ENCODE results near the gene STK40.

STK40 gene

DNA sequence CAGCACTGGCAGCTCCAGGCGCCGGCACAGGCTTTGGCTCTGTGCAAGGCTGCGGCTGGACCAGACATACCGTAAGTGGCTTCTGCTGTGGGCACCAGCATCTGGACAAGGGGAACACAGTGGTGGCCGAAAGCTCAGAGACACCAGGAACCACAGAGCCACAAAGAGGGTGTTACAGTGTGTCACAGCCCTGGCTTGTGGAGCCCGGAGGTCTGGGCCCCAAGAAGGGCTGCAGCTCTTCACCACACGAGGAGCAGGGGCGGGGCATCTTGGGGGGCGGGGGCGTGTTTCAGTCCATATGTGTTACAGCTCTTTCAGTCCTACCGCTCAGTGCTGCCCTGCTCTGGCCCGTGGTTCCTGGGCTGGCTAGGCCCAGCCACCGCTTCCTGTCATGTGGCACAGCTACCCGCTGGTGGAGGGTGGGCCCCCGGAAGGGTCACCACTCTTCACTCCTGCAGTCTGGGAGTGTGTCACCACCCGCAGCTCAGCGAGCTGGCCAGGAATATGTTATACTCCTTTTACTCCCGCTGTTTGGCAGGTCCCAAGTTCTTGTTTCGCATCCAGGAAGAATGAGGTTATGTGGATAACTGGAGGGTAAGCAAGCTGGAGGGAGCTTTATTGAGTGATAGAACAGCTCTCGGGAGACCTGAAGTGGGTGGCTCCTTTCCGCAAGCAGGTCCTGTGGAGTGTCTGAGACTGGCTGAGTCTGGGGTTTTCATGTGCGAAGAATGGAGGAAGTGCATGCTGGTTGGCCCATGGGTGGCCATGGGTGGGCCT, 15.3 kb upstream of the STK40 start:
- H3K36me3 ChIP-seq (ENCODE audit: low read depth), result no peaks in the 10 kb centered on the region
- no peaks in the 10 kb centered on the region for H3K27me3 ChIP-seq (ENCODE audit: insufficient read depth, poor library complexity, severe bottlenecking)
- peaks cover 3% of the 10 kb centered on the region for H3K4me1 ChIP-seq (ENCODE audit: insufficient read depth, poor library complexity, severe bottlenecking)
- H3K4me3 ChIP-seq (ENCODE audit: severe bottlenecking), result no peak overlapping the region
- ATAC-seq (ENCODE audit: low read depth) (no peak), DNase-seq (ENCODE audit: low spot score) (no peak)
- no peak overlapping the region for H3K27ac ChIP-seq (ENCODE audit: poor library complexity, severe bottlenecking)
- TF ChIP-seq, protein P1, sequence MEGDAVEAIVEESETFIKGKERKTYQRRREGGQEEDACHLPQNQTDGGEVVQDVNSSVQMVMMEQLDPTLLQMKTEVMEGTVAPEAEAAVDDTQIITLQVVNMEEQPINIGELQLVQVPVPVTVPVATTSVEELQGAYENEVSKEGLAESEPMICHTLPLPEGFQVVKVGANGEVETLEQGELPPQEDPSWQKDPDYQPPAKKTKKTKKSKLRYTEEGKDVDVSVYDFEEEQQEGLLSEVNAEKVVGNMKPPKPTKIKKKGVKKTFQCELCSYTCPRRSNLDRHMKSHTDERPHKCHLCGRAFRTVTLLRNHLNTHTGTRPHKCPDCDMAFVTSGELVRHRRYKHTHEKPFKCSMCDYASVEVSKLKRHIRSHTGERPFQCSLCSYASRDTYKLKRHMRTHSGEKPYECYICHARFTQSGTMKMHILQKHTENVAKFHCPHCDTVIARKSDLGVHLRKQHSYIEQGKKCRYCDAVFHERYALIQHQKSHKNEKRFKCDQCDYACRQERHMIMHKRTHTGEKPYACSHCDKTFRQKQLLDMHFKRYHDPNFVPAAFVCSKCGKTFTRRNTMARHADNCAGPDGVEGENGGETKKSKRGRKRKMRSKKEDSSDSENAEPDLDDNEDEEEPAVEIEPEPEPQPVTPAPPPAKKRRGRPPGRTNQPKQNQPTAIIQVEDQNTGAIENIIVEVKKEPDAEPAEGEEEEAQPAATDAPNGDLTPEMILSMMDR (IDR thresholded peaks at IDR 0.05; ENCODE audit: poor library complexity, severe bottlenecking), result no peak
- no peaks in the 10 kb centered on the region for H3K9me3 ChIP-seq (ENCODE audit: severe bottlenecking)

DNA sequence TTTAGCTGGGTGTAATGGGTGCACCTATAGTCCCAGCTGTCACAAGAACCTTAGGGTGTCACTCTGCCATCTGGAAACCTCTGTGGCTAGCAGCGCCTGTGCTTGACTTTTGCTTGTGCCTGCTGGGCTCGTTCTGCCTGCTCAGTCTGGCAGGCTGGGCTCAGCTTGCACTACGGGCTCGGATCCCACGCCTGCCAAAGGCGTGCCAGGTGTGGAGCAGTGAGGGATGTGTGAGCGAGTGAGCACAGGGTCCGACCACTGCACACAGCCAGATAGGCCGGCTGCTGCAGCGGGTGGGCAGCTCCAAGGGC, 14.7 kb upstream of the STK40 start:
- TF ChIP-seq, protein P1 (IDR thresholded peaks at IDR 0.05; ENCODE audit: poor library complexity, severe bottlenecking), result no peak
- Histone ChIP-seq H3K27ac (ENCODE audit: poor library complexity, severe bottlenecking) (no peak overlapping the region), H3K36me3 (ENCODE audit: low read depth) (no peaks in the 10 kb centered on the region), H3K27me3 (ENCODE audit: insufficient read depth, poor library complexity, severe bottlenecking) (no peaks in the 10 kb centered on the region), H3K4me3 (ENCODE audit: severe bottlenecking) (no peak overlapping the region), H3K9me3 (ENCODE audit: severe bottlenecking) (no peaks in the 10 kb centered on the region), H3K4me1 (ENCODE audit: insufficient read depth, poor library complexity, severe bottlenecking) (peaks cover 3% of the 10 kb centered on the region)
- DNase-seq (ENCODE audit: low spot score), result no peak
- ATAC-seq (ENCODE audit: low read depth), result no peak

DNA sequence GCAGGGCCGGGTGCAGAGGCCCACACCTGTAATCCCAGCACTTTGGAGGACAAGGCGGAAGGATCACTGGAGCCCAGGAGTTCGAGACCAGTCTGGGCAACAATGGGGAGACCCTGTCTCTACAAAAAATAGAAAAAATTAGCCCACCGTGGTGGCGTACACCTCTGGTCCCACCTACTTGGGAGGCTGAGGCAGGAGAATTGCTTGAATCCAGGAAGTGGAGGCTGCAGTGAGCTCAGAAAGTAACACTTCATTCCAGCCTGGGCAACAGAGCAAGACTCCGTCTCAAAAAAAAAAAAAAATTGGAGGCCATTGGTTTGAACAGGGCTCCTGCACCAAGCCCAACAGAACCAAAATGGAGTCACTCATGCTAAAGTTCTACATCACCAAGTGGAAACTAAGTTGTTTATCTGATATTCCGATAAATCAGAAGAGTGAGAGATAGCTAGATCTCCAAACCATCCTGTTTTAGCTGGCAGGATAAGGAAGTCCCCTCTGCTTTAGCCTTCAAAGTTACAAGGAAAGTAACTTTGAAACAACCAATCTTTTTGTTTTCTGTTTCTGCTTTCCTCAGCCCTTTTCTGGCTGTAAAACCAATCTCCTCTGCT, 12.8 kb upstream of the STK40 start:
- H3K27ac ChIP-seq (ENCODE audit: poor library complexity, severe bottlenecking), result no peak overlapping the region

DNA sequence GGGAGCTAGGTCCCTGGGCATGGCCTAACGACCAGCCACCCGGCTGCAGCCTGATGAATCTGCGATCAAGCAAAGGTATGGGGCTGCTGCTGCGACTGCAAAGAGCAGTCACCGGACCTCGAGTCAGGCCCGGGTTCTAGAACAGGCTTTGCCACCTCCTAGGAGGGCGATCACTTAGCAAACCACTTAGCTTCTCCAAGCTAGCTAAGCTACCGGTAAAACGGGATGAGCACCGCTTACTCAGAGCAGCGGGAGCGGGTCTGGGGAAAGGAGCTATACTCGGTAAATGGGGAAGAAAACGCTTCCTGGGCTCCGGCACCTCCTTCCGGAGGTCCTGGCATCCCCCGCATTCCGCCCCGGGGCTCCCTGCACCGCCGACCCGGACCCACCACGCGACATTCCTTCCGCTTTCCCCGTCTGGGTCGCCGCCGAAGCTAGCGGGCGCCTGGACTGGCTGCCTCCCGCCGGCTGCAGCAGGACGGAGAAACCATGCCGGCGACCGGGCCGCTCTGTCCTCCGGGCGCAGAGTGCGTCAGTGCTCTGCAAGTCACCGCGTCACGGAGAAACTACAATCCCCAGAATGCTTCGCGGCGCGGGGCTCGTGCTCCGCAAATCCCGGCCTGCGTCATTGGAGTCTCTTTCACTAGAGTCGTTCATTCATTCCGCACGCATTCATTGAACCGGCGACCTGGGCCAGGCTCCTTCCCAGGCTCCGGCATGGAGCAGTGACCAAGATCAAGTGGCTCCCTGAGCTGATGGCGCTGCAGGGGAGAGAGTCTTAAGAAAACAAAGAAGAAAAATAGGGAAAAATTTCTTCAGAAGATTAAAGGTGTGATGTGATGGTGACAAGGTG, 11.9 kb upstream of the STK40 start, which contains the start of gene LSM10:
LSM10 (minus strand) TSS at position 531 of the 853 bp plus-strand sequence. CDS start 3,779 bp downstream, outside the sequence.
- Histone ChIP-seq H3K4me1 (ENCODE audit: insufficient read depth, poor library complexity, severe bottlenecking) (peaks cover 3% of the 10 kb centered on the region), H3K4me3 (ENCODE audit: severe bottlenecking) (peak within 1 kb of the TSS; percentile 73), H3K36me3 (ENCODE audit: low read depth) (peaks cover 12% of the 10 kb centered on the region; the same call in 1 of the 2 replicates), H3K27ac (ENCODE audit: poor library complexity, severe bottlenecking) (peak within 1 kb of the TSS; percentile 40), H3K9me3 (ENCODE audit: severe bottlenecking) (no peaks in the 10 kb centered on the region), H3K27me3 (ENCODE audit: insufficient read depth, poor library complexity, severe bottlenecking) (no peaks in the 10 kb centered on the region)
- ATAC-seq (ENCODE audit: low read depth) (peak; percentile 95), DNase-seq (ENCODE audit: low spot score) (peak; percentile 88)
- TF ChIP-seq, protein P1 (IDR thresholded peaks at IDR 0.05; ENCODE audit: poor library complexity, severe bottlenecking), result no peak

More for the DNA sequence above, 12.8 kb upstream of the STK40 start:
- ATAC-seq (ENCODE audit: low read depth) (no peak), DNase-seq (ENCODE audit: low spot score) (no peak)
- Histone ChIP-seq H3K4me1 (ENCODE audit: insufficient read depth, poor library complexity, severe bottlenecking) (peaks cover 3% of the 10 kb centered on the region), H3K36me3 (ENCODE audit: low read depth) (peaks cover 4% of the 10 kb centered on the region; the same call in 1 of the 2 replicates), H3K27me3 (ENCODE audit: insufficient read depth, poor library complexity, severe bottlenecking) (no peaks in the 10 kb centered on the region), H3K9me3 (ENCODE audit: severe bottlenecking) (no peaks in the 10 kb centered on the region), H3K4me3 (ENCODE audit: severe bottlenecking) (no peak overlapping the region)
- TF ChIP-seq, protein P1 (IDR thresholded peaks at IDR 0.05; ENCODE audit: poor library complexity, severe bottlenecking), result no peak
